Measurements from ENCODE around the gene OPCML.

DNA sequence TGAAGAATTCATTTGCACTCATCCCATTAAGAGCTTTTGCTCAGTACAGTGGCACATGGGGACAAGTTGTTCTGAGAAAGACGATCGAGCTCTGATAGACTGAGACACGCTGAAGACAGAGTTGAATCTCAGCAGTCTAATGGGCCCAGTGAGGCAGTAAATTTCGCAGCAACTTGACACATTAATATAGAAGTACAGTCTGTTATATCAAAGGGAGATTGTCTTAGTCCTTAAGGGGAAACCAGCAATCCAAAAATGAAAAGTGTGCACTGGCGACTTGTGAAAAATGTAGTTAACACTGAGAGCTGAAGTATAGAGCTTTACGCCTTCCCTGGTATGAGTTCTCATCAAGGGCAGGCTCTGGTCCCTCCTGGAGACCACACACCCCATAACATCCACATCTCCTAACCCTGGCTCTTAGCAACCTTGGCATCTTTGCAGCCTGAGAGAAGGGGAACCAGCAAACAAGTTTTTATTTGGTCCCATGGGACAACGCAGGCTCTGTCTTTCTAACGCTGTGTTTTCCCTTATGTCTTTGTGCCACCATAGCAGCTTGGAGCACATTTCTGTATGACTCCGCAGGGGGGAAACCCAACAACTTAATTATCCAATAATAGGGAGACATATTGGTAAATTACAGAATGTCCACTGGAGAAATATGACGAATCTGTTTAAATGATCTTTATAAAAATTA lies 952.5 kb downstream of the OPCML start:
- TF ChIP-seq, protein P1, sequence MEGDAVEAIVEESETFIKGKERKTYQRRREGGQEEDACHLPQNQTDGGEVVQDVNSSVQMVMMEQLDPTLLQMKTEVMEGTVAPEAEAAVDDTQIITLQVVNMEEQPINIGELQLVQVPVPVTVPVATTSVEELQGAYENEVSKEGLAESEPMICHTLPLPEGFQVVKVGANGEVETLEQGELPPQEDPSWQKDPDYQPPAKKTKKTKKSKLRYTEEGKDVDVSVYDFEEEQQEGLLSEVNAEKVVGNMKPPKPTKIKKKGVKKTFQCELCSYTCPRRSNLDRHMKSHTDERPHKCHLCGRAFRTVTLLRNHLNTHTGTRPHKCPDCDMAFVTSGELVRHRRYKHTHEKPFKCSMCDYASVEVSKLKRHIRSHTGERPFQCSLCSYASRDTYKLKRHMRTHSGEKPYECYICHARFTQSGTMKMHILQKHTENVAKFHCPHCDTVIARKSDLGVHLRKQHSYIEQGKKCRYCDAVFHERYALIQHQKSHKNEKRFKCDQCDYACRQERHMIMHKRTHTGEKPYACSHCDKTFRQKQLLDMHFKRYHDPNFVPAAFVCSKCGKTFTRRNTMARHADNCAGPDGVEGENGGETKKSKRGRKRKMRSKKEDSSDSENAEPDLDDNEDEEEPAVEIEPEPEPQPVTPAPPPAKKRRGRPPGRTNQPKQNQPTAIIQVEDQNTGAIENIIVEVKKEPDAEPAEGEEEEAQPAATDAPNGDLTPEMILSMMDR (conservative IDR thresholded peaks at IDR 0.05) = no peak
- no peak for TF ChIP-seq EZH2 (IDR thresholded peaks at IDR 0.05; ENCODE audit: low read depth)

All from PC-9 (cell line).